ENCODE measurements around the gene PDE7B. TPM values are rescaled to one million over a fixed set of nuclear protein-coding genes. Genes with fewer than 3 reads are reported as not detected.
"Not testable (repeated sequence)": the region's sequence is repeated elsewhere in the genome, so short reads cannot be mapped to it uniquely, and the experiment has no call there.

PDE7B gene
- total RNA-seq, 1 donor from 2014 or later, result 16.3 TPM

GRCh38 chr6:135842618-135843392 is 8.7 kb upstream of the PDE7B start:
- no peak for DNase-seq (ENCODE audit: low spot score in 2 of 2)
- no peak for FAIRE-seq

DNA sequence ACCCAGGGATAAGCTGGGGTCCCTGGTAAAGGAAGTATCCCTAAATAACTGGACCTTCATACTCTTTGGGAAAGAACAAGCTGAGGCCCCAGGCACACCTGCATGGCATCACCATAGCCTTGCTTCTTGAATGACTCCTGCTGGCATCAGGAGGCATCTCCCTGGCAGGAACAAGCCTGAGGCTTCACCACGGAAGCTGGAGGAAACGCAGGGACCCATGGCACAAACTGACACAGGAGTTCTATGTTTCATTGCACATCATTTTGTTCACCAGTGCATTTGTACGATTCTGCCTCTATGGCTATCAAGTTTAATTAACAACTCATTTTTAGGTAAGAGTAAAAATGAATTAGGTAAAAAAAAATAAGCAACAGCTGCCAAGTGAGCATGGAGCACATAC is 619 bp upstream of the PDE7B start:
- DNase-seq (ENCODE audit: low spot score in 2 of 2) (no peak), FAIRE-seq (no peak)

DNA sequence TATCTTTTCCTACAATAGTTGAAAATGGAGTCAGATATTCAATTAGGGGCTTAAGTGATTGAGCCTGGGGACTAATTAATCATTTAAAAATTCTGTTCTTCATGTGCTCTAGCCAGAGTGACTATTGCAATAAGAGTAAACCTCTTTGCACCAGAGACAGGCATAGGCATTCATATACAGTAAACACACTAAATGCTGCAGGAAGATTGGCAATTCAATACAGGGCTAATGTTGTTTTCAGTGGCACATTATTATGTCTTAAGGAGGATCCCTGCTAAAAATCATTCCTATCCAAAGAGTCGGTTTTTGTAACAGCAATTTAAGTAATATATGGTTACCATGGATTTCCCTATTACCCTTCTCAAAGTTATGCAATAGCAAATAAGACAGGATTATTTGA is 1.2 kb downstream of the PDE7B start:
- DNase-seq (ENCODE audit: low spot score in 2 of 2), result no peak
- FAIRE-seq, result no peak

- FAIRE-seq, result no peak
- DNase-seq (ENCODE audit: low spot score in 2 of 2), result no peak
Measured at GRCh38 chr6:135853227-135853626, 1.7 kb downstream of the PDE7B start.

- FAIRE-seq (no peak), DNase-seq (ENCODE audit: low spot score in 2 of 2) (no peak)
Measured at GRCh38 chr6:135853986-135854385, 2.5 kb downstream of the PDE7B start.

DNA sequence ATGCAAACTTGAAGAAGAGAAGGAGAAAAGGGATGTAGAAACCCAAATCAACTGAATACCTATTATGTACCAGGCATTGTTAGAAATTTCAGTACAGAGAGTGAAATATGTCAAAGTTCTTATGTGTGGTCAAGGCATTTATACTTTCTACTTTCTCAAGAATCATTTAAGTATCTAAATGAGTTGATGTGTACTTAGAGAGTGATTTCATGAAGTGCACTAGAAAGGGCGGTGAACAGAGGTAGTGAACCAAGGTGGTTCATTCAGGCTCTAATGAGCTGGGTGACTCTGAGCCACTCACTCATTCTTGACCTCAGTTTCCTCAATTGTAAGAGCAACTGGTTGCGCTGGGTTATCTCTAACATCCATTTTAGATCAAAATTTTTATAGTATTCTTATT is 3.3 kb downstream of the PDE7B start:
- FAIRE-seq (no peak), DNase-seq (ENCODE audit: low spot score in 2 of 2) (no peak)

- no peak for FAIRE-seq
- DNase-seq (ENCODE audit: low spot score in 2 of 2), result no peak
Measured at GRCh38 chr6:135858931-135859330, 7.4 kb downstream of the PDE7B start.

DNA sequence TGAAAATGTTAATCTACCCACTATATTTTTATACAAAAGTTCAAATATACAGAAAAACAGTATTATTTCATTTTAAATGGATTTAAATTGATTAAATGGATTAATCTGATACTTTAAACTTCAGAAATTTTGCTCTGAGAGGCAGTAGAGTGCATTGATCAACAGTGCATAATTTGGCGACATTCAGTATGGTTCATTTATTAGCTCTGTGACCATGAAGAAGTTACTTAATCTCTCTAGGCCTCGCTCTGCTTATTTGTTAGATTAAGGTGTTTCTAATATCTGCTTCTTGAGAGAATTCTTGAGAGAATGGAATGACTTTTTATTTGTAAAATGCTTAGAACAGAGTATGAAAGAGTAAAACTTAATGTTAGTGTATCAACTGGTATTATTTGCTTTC is 8.9 kb downstream of the PDE7B start:
- no peak for DNase-seq (ENCODE audit: low spot score in 2 of 2)
- FAIRE-seq, result no peak

GRCh38 chr6:135861189-135861588 is 9.7 kb downstream of the PDE7B start:
- FAIRE-seq, result peak; percentile 73
- DNase-seq (ENCODE audit: low spot score in 2 of 2), result no peak

DNA sequence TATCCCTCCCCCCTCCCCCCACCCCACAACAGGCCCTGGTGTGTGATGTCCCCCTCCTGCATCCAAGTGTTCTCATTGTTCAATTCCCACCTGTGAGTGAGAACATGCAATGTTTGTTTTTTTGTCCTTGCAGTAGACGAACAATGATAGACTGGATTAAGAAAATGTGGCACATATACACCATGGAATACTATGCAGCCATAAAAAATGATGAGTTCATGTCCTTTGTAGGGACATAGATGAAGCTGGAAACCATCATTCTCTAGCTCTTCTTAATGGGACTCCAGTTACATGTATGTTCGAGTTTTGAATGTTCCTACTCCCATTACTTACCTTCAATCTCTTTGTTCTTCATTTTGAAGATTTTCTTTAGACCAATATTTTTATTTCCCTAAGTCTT is 13.4 kb downstream of the PDE7B start:
- FAIRE-seq; DNase-seq (ENCODE audit: low spot score in 2 of 2): not testable (repeated sequence)

GRCh38 chr6:135866445-135867123 is 15.1 kb downstream of the PDE7B start:
- no peak for DNase-seq (ENCODE audit: low spot score in 2 of 2)
- FAIRE-seq, result no peak

DNA sequence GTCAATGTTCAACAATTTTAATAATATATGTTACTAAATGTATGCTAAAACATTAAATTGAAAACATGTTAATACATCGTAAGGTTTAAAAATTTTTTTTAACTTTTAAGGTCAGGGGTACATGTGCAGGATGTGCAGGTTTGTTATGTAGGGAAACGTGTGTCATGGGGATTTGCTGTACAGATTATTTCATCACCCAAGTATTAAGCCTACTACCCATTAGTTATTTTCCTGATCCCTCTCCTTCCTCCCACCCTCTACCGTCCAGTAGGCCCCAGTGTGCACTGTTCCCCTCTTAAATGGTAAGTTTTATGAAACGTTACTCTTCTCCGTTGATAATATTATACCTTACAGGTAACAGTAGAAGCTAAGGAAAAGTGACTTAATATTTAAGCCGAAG is 15.8 kb downstream of the PDE7B start:
- no peak for FAIRE-seq
- no peak for DNase-seq (ENCODE audit: low spot score in 2 of 2)

DNA sequence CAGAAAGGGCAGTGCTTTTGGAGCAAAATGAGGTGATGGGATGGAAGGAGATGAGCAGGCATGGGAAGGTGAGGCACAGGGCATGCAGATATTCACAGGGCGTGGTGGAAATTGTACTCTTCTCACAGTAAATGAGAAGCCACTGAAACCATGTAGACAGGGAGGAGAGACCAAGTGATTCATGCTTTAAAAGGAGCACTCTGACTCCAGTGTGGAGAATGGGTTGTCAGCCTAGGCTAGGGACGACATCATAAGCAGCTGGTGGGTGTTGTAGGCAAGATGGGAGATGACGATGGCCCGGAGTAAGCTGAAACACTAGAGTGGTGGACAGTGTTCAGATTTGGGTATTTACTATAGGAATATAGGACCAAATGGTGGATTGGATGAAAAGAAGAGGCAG is 18.4 kb downstream of the PDE7B start:
- FAIRE-seq (no peak), DNase-seq (ENCODE audit: low spot score in 2 of 2) (no peak)

GRCh38 chr6:135870722-135871121 is 19.2 kb downstream of the PDE7B start:
- FAIRE-seq, result no peak

DNA sequence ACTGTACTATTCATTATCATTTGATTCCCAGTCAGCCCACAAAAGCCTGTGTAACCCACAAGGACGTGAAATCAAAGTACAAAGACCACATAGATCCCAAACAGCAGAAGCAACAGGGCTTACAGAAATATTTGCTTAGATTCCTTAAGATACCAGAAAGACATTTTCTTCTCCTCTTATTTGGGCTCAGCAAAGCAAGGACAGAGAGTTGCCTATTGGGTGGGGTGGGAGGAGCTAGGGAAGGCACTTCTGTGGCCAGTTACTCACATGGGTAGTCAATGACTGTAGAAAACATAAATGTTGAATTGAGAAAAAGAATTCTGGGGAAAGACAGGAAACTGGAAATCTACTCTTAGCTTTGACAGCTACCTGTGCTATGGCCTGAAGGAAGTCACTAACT is 19.8 kb downstream of the PDE7B start:
- FAIRE-seq, result no peak

More at GRCh38 chr6:135870722-135871121, 19.2 kb downstream of the PDE7B start:
- DNase-seq (ENCODE audit: low spot score in 2 of 2), result no peak

DNA sequence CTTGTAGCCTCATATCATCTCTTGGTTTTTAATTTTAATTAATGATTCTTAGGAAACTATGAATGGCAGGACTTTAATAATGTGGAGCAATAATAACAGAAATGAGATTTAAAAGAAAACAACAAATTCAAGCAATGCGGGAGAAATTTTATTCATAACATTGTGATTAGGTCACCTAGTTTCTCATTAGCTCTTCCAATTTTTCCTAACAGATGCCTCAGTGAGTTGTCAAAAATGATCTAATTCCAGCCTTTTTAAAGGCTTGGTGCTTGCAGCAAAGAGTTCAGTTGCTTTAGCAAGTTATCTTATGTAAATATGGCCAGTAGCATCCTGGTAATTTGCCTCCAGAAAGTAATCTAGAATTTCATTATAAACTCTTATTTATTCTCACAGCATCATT is 20.4 kb downstream of the PDE7B start:
- no peak for FAIRE-seq
- DNase-seq (ENCODE audit: low spot score in 2 of 2), result no peak

More for the DNA sequence above, 19.8 kb downstream of the PDE7B start:
- DNase-seq (ENCODE audit: low spot score in 2 of 2), result no peak

DNA sequence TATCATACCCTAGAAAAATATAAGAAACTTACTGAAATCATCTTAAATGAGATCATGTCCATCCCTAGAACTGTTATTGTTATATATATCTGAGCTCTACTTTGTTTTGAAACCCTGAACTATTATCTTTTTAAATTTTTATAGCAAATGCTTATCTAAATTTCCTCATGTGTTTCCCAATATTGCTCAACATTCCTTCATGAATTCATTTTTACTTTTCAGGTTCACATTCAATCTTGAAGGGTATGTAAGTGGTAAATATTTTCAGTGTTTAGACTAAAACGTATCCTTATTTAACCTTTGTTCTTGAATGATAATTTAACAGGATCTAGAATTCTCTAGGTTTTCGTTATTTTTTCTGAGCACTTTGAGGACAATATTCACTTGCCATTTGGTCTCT is 23.9 kb downstream of the PDE7B start:
- FAIRE-seq (peak; percentile 72), DNase-seq (ENCODE audit: low spot score in 2 of 2) (no peak)

DNA sequence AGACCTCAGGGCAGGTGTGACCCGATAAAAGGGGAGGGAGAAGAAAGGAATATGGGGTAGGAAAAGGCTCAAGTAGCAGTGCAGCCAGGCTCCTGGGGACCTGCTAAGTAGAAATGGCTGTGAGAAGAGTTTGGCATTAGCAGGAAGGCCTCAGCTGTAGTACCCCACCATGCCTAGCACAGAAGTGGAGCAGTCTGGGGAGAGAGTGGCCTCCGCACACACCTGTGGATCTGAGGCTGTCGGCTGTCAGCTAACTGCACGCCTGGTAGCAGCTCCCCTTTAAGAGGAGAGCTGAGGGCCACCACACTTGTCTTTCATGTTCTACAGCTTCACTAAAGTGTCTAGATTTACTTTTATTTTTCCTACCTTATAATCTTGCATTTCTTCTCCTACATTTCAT is 24.6 kb downstream of the PDE7B start:
- FAIRE-seq (no peak), DNase-seq (ENCODE audit: low spot score in 2 of 2) (no peak)

GRCh38 chr6:135877666-135878065 is 26.2 kb downstream of the PDE7B start:
- no peak for FAIRE-seq

GRCh38 chr6:135880066-135880972 is 28.8 kb downstream of the PDE7B start:
- no peak for FAIRE-seq
- no peak for DNase-seq (ENCODE audit: low spot score in 2 of 2)

More at GRCh38 chr6:135877666-135878065, 26.2 kb downstream of the PDE7B start:
- DNase-seq (ENCODE audit: low spot score in 2 of 2), result no peak

DNA sequence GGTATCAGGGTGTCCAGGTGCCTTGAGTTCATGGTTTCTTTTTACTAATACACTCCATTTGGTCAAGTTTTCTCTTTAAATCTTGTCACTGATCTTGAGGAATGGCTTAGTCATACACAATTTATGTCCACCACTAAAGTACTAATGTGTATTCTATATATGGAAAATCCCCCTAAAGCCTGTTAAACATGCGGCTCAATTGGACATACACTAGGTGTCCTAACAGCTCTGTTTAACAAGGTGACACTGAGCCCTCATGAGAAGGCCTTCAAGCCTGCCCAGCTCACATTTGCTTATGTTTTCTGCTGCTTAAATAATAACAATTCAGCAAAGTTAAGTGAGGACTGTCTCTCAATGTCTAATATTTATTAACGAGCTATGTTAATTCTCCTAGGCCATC is 31.5 kb downstream of the PDE7B start:
- no peak for FAIRE-seq
- DNase-seq (ENCODE audit: low spot score in 2 of 2), result no peak
